WTC11 (cell line): ENCODE data around the gene ZDHHC11.

Source experiments
- ATF1 ChIP-seq: sonication (generic); formaldehyde crosslinking; IDR thresholded peaks from 2 replicates; pipeline ENCODE4 v1.8.1; 2023; ENCODE audit warnings: mild to moderate bottlenecking, moderate library complexity, missing genetic modification reagents
- CREB1 ChIP-seq: sonication (generic); formaldehyde crosslinking; IDR thresholded peaks from 2 replicates; pipeline ENCODE4 v1.8.0; 2023; ENCODE audit warnings: mild to moderate bottlenecking, missing genetic modification reagents
- ETV6 ChIP-seq: sonication (generic); formaldehyde crosslinking; IDR thresholded peaks from 2 replicates; pipeline ENCODE4 v1.8.1; 2022; ENCODE audit warnings: mild to moderate bottlenecking, missing genetic modification reagents
- FOXJ3 ChIP-seq: sonication (generic); formaldehyde crosslinking; IDR thresholded peaks from 2 replicates; pipeline ENCODE4 v1.9.0; 2021; ENCODE audit warnings: missing genetic modification reagents, mild to moderate bottlenecking, borderline replicate concordance
- FOXK1 ChIP-seq: sonication (generic); formaldehyde crosslinking; IDR thresholded peaks from 2 replicates; pipeline ENCODE4 v1.8.0; 2022; ENCODE audit warnings: mild to moderate bottlenecking, moderate library complexity, missing genetic modification reagents
- FOXP1 ChIP-seq: sonication (generic); formaldehyde crosslinking; IDR thresholded peaks from 2 replicates; pipeline ENCODE4 v1.8.0; 2022; ENCODE audit warnings: missing genetic modification reagents, mild to moderate bottlenecking, moderate library complexity, borderline replicate concordance
- JAZF1 ChIP-seq: fragments of 250-450 bp; sonication (Bioruptor Pico); IDR thresholded peaks from 2 replicates; pipeline ENCODE4 v1.9.0; 2021; ENCODE audit warnings: moderate library complexity, mild to moderate bottlenecking, inconsistent platforms
- TEAD4 ChIP-seq: sonication (generic); formaldehyde crosslinking; IDR thresholded peaks from 2 replicates; pipeline ENCODE4 v1.8.0; 2022; ENCODE audit warnings: mild to moderate bottlenecking, missing genetic modification reagents
- ZMAT4 ChIP-seq: fragments of 250-450 bp; sonication (Bioruptor Pico); IDR thresholded peaks from 2 replicates; pipeline ENCODE4 v1.9.0; 2021; ENCODE audit warnings: mild to moderate bottlenecking
- ZNF416 ChIP-seq: fragments of 250-450 bp; sonication (Bioruptor Pico); IDR thresholded peaks from 2 replicates; pipeline ENCODE4 v1.9.0; 2021; ENCODE audit warnings: mild to moderate bottlenecking, inconsistent platforms
- TF ChIP-seq, protein P1 (sequence below): fragments of 200-600 bp; IDR thresholded peaks from 2 replicates; pipeline ENCODE4 v1.8.0; 2022; ENCODE audit warnings: antibody characterized with exemption
- TF ChIP-seq, protein P2 (sequence below): sonication (generic); formaldehyde crosslinking; IDR thresholded peaks from 2 replicates; pipeline ENCODE4 v1.8.0; 2022; ENCODE audit warnings: mild to moderate bottlenecking, missing genetic modification reagents

- TF ChIP-seq, protein P1, sequence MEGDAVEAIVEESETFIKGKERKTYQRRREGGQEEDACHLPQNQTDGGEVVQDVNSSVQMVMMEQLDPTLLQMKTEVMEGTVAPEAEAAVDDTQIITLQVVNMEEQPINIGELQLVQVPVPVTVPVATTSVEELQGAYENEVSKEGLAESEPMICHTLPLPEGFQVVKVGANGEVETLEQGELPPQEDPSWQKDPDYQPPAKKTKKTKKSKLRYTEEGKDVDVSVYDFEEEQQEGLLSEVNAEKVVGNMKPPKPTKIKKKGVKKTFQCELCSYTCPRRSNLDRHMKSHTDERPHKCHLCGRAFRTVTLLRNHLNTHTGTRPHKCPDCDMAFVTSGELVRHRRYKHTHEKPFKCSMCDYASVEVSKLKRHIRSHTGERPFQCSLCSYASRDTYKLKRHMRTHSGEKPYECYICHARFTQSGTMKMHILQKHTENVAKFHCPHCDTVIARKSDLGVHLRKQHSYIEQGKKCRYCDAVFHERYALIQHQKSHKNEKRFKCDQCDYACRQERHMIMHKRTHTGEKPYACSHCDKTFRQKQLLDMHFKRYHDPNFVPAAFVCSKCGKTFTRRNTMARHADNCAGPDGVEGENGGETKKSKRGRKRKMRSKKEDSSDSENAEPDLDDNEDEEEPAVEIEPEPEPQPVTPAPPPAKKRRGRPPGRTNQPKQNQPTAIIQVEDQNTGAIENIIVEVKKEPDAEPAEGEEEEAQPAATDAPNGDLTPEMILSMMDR = no peak
- TF ChIP-seq JAZF1 (CRISPR knock-in tag) (no peak), ATF1 (CRISPR knock-in tag) (no peak), ZMAT4 (CRISPR knock-in tag) (no peak), FOXK1 (CRISPR knock-in tag) (no peak), ETV6 (no peak), CREB1 (CRISPR knock-in tag) (no peak), TEAD4 (CRISPR knock-in tag) (no peak), ZNF416 (CRISPR knock-in tag) (no peak), FOXP1 (CRISPR knock-in tag) (no peak), FOXJ3 (CRISPR knock-in tag) (no peak)
- TF ChIP-seq, protein P2, sequence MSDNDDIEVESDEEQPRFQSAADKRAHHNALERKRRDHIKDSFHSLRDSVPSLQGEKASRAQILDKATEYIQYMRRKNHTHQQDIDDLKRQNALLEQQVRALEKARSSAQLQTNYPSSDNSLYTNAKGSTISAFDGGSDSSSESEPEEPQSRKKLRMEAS (CRISPR knock-in tag) = no peak
Measured at GRCh38 chr5:852018-852417, 1.2 kb upstream of the ZDHHC11 start.
